ENCODE data around the gene CDIPT. TPM values are rescaled to one million over a fixed set of nuclear protein-coding genes. Genes with fewer than 3 reads are reported as not detected.

The CDIPT gene
- total RNA-seq, 2 experiments from 2014 or later, result 43.5 to 52.4 TPM

GRCh38 chr16:29811170-29811895, 51.7 kb downstream of the CDIPT start:
- TF ChIP-seq EZH2phosphoT487 (IDR thresholded peaks at IDR 0.05; ENCODE audit: borderline replicate concordance, low read depth, low read length), result no peak
- no peak for TF ChIP-seq CTCF (conservative IDR thresholded peaks at IDR 0.05; ENCODE audit: low read length)
- intact Hi-C loops (cut with micrococcal nuclease; ENCODE audit: unreplicated experiment), result no loop called here
- Histone ChIP-seq H3K79me2 (ENCODE audit: insufficient read depth, low read depth, low read length) (peaks cover 15% of the 10 kb centered on the region; the same call in 1 of the 2 replicates), H3K27ac (ENCODE audit: low read depth, low read length, poor library complexity, severe bottlenecking) (no peak overlapping the region), H3K4me1 (ENCODE audit: insufficient read depth, low read length, poor library complexity, severe bottlenecking) (peaks cover 53% of the 10 kb centered on the region), H3K9me3 (ENCODE audit: low read length) (no peaks in the 10 kb centered on the region), H3K4me2 (ENCODE audit: low read length) (peak overlapping the region; percentile 93), H2AFZ (ENCODE audit: low read length) (no peak overlapping the region), H3K36me3 (ENCODE audit: insufficient read depth, low read length) (peaks cover 42% of the 10 kb centered on the region), H4K20me1 (ENCODE audit: insufficient read depth, low read length) (peaks cover 18% of the 10 kb centered on the region), H3K9me2 (ENCODE audit: insufficient read depth, low read length) (no peaks in the 10 kb centered on the region), H3K4me3 (ENCODE audit: low read depth, low read length, poor library complexity, severe bottlenecking) (peak overlapping the region; percentile 83)
- BruUV-seq (replicated peaks), result no TSS peak
- CTCF ChIA-PET (ENCODE audit: unreplicated experiment), result no interaction called here
- peak; percentile 72 for DNase-seq (ENCODE audit: low spot score)
- POLR2A ChIA-PET, result no interaction called here

- Histone ChIP-seq H2AFZ (ENCODE audit: low read length) (no peak overlapping the region), H3K9me2 (ENCODE audit: insufficient read depth, low read length) (no peaks in the 10 kb centered on the region), H3K27ac (ENCODE audit: low read depth, low read length, poor library complexity, severe bottlenecking) (peak overlapping the region; percentile 16), H3K36me3 (ENCODE audit: insufficient read depth, low read length) (peaks cover 42% of the 10 kb centered on the region), H4K20me1 (ENCODE audit: insufficient read depth, low read length) (peaks cover 18% of the 10 kb centered on the region), H3K4me3 (ENCODE audit: low read depth, low read length, poor library complexity, severe bottlenecking) (peak overlapping the region; percentile 83), H3K4me1 (ENCODE audit: insufficient read depth, low read length, poor library complexity, severe bottlenecking) (peaks cover 53% of the 10 kb centered on the region), H3K4me2 (ENCODE audit: low read length) (peak overlapping the region; percentile 93), H3K9me3 (ENCODE audit: low read length) (no peaks in the 10 kb centered on the region), H3K79me2 (ENCODE audit: insufficient read depth, low read depth, low read length) (peaks cover 15% of the 10 kb centered on the region; the same call in 1 of the 2 replicates)
- no peak for TF ChIP-seq CTCF (conservative IDR thresholded peaks at IDR 0.05; ENCODE audit: low read length)
- TF ChIP-seq EZH2phosphoT487 (IDR thresholded peaks at IDR 0.05; ENCODE audit: borderline replicate concordance, low read depth, low read length), result no peak
- intact Hi-C loops (cut with micrococcal nuclease; ENCODE audit: unreplicated experiment), result no loop called here
- ChIA-PET CTCF (ENCODE audit: unreplicated experiment) (no interaction called here), POLR2A (no interaction called here)
- no peak for DNase-seq (ENCODE audit: low spot score)
- BruUV-seq (replicated peaks), result TSS peak; percentile 96
Measured at GRCh38 chr16:29810699-29811169, 52.3 kb downstream of the CDIPT start.
